ENCODE results near the gene WDFY2. TPM values are rescaled to one million over a fixed set of nuclear protein-coding genes. Genes with fewer than 3 reads are reported as not detected.

WDFY2 gene
- total and polyA plus RNA-seq, 2 of the 8 experiments (the other 6 are each of a cell fraction or from before 2014, with no cell fraction given) = 13.9 to 29.0 TPM

- peak; percentile 55 for FAIRE-seq
- TF ChIP-seq CHD1 (IDR thresholded peaks at IDR 0.05; ENCODE audit: low read depth, low read length) (no peak), SP1 (IDR thresholded peaks at IDR 0.05; ENCODE audit: low read depth, low read length) (no peak), CBX8 (IDR thresholded peaks at IDR 0.05; ENCODE audit: borderline replicate concordance, low read depth, low read length) (no peak), BRCA1 (IDR thresholded peaks at IDR 0.05; ENCODE audit: low read depth, low read length) (no peak), SAP30 (IDR thresholded peaks at IDR 0.05; ENCODE audit: insufficient read depth, insufficient replicate concordance, low read length) (no peak), SRF (IDR thresholded peaks at IDR 0.05; ENCODE audit: low read depth, low read length) (no peak), SP4 (IDR thresholded peaks at IDR 0.05; ENCODE audit: low read length) (no peak), ATF2 (IDR thresholded peaks at IDR 0.05; ENCODE audit: low read length) (no peak), TCF12 (IDR thresholded peaks at IDR 0.05; ENCODE audit: low read depth, low read length) (no peak), MAX (IDR thresholded peaks at IDR 0.05) (no peak), RAD21 (IDR thresholded peaks at IDR 0.05 in 1 of 2, conservative IDR thresholded peaks at IDR 0.05 in 1 of 2; ENCODE audit: low read depth in 2 of 2, low read length in 2 of 2) (no peak), NRF1 (IDR thresholded peaks at IDR 0.05; ENCODE audit: low read depth, low read length) (no peak)
Observed at GRCh38 chr13:51618626-51619025, 34.4 kb downstream of the WDFY2 start.

More at GRCh38 chr13:51618626-51619025, 34.4 kb downstream of the WDFY2 start:
- peaks cover 0 to 93% of the 10 kb centered on the region in 2 experiments; a peak in 3 of 4 replicates for H3K79me2 ChIP-seq (ENCODE audit: control insufficient read depth in 1 of 2, insufficient read depth in 2 of 2, low read length in 2 of 2)
- H3K27me3 ChIP-seq (replicated peaks in 1 of 4; ENCODE audit: control insufficient read depth in 3 of 4, extremely low read depth in 1 of 4, insufficient read depth in 3 of 4, low read length in 3 of 4) = no peaks in the 10 kb centered on the region
- ChIA-PET POLR2A (ENCODE audit: partially characterized antibody) (no interaction called here), CTCF (ENCODE audit: partially characterized antibody) (no interaction called here)
- no peak overlapping the region for H2BK120ac ChIP-seq (replicated peaks; ENCODE audit: low read depth, low read length)
- H2BK20ac ChIP-seq (ENCODE audit: low read length) = no peak overlapping the region
- peaks cover 1 to 18% (median 14%) of the 10 kb centered on the region in 4 experiments for H3K4me1 ChIP-seq (replicated peaks in 1 of 4; ENCODE audit: control insufficient read depth in 3 of 4, insufficient read depth in 4 of 4, low read length in 3 of 4)
- no peak overlapping the region for H2AFZ ChIP-seq (ENCODE audit: low read length)
- WGBS, 2 experiments (ENCODE audit: extremely low coverage in 1 of 2, insufficient coverage in 1 of 2, insufficient read length in 1 of 2, insufficient replicate concordance in 2 of 2, low coverage in 1 of 2, low lambda C conversion rate in 2 of 2, missing lambda C conversion rate in 1 of 2) = 95% methylated on average over 1 of the region's 1 CpG; no CpG with 5 or more reads in 1 of the 2 experiments
- no peak overlapping the region for H3K14ac ChIP-seq (ENCODE audit: insufficient read length)
- no peak overlapping the region for H2BK15ac ChIP-seq (ENCODE audit: low read length)
- H3K9ac ChIP-seq (replicated peaks in 1 of 4; ENCODE audit: extremely low read depth in 1 of 4, low read depth in 3 of 4, low read length in 3 of 4) = no peak overlapping the region
- no peak overlapping the region for H4K5ac ChIP-seq (ENCODE audit: insufficient read length, low read depth, low read length)
- no peaks in the 10 kb centered on the region for H3K9me3 ChIP-seq (ENCODE audit: insufficient read depth in 2 of 2, low read depth in 1 of 2, low read length in 1 of 2)
- H4K8ac ChIP-seq (ENCODE audit: extremely low read depth, insufficient read depth, low read length) = no peak overlapping the region
- H3K4me3 ChIP-seq (ENCODE audit: extremely low read depth in 1 of 4, insufficient read depth in 2 of 4, low read depth in 3 of 4, low read length in 4 of 4) = no peak overlapping the region
- DNase-seq (ENCODE audit: low read depth in 1 of 2, low spot score in 2 of 2) = no peak
- no peak overlapping the region for H3K27ac ChIP-seq (ENCODE audit: low read depth, low read length)
- no peaks in the 10 kb centered on the region for H3K36me3 ChIP-seq (ENCODE audit: control insufficient read depth in 2 of 4, insufficient read depth in 4 of 4, low read length in 3 of 4)
- peaks cover 1 to 12% of the 10 kb centered on the region in 2 experiments for H4K20me1 ChIP-seq (replicated peaks in 1 of 2; ENCODE audit: control insufficient read depth in 1 of 2, insufficient read depth in 2 of 2, low read length in 2 of 2)
- no peak overlapping the region for H3K4ac ChIP-seq (replicated peaks; ENCODE audit: insufficient read length, low read depth, low read length)
- no peak overlapping the region for H3K56ac ChIP-seq (replicated peaks; ENCODE audit: insufficient read length, low read depth, low read length)
- H4K91ac ChIP-seq (replicated peaks; ENCODE audit: insufficient read length, low read length) = no peak overlapping the region
- no peak overlapping the region for H2AK5ac ChIP-seq (ENCODE audit: low read depth, low read length)
- no peak overlapping the region for H3K23ac ChIP-seq (ENCODE audit: insufficient read length)
- H2BK5ac ChIP-seq (ENCODE audit: low read depth, low read length) = no peak overlapping the region
- no peak overlapping the region for H2BK12ac ChIP-seq (ENCODE audit: low read depth, low read length)
- H3K79me1 ChIP-seq (ENCODE audit: low read depth, low read length) = peaks cover 3% of the 10 kb centered on the region; the same call in 1 of the 2 replicates
- H3K23me2 ChIP-seq (ENCODE audit: low read depth, low read length) = no peaks in the 10 kb centered on the region
- H3K18ac ChIP-seq (ENCODE audit: extremely low read depth, low read length) = no peak overlapping the region
- H3K4me2 ChIP-seq (ENCODE audit: insufficient read depth in 1 of 2, low read depth in 2 of 2, low read length in 2 of 2) = no peak overlapping the region

Measured in H1 (cell line).